Activated CD4-positive, alpha-beta memory T cell treated with anti-CD3 and anti-CD28 coated beads for 36 hours (primary cell): Measurements from ENCODE around the gene SPINK14. TPM values are rescaled to one million over a fixed set of nuclear protein-coding genes. Genes with fewer than 3 reads are reported as not detected.

Experiments
- CTCF ChIA-PET: fragments of 350-600 bp; sonication (Branson Sonifier 250); formaldehyde crosslinking; loops from one replicate; lab custom pipeline; 2021; ENCODE audit warnings: antibody characterized with exemption, inconsistent platforms; lab: Charles Lee
- POLR2A ChIA-PET: fragments of 350-600 bp; sonication (Branson Sonifier 250); formaldehyde crosslinking; loops from one replicate; lab custom pipeline; 2021; ENCODE audit warnings: antibody characterized with exemption; lab: Charles Lee
- DNase-seq: peaks from one replicate; pipeline ENCODE4 v3.0.0-alpha.2; 2020
- H3K27ac Mint-ChIP-seq: one replicate; pipeline ENCODE4 v1.8.0; 2021; ENCODE audit warnings: mixed read lengths
- H3K27me3 Mint-ChIP-seq: one replicate; pipeline ENCODE4 v1.8.0; 2021; ENCODE audit warnings: mixed read lengths
- H3K36me3 Mint-ChIP-seq: one replicate; pipeline ENCODE4 v1.8.0; 2021; ENCODE audit warnings: mixed read lengths
- H3K4me1 Mint-ChIP-seq: one replicate; pipeline ENCODE4 v1.8.0; 2021; ENCODE audit warnings: low read depth, mixed read lengths
- H3K4me3 Mint-ChIP-seq: one replicate; pipeline ENCODE4 v1.8.0; 2021; ENCODE audit warnings: mild to moderate bottlenecking, mixed read lengths
- H3K9me3 Mint-ChIP-seq: one replicate; pipeline ENCODE4 v1.8.0; 2021; ENCODE audit warnings: mixed read lengths
- intact Hi-C: fragments of 100-400 bp; cut with micrococcal nuclease; formaldehyde crosslinking; loops from one replicate; pipeline ENCODE4 v1.15.1; 2023
- total RNA-seq, 2 experiments: library from RNA; stranded (reverse); gene quantifications; one replicate each; pipeline ENCODE4 v1.2.3, GENCODE V29; 2021

The SPINK14 gene
- not detected for total RNA-seq

- Mint-ChIP-seq H3K9me3 (no peaks in the 10 kb centered on the region), H3K4me1 (no peaks in the 10 kb centered on the region), H3K27me3 (no peaks in the 10 kb centered on the region), H3K36me3 (no peaks in the 10 kb centered on the region), H3K4me3 (no peak within 1 kb of the TSS), H3K27ac (no peak within 1 kb of the TSS)
- intact Hi-C loops, result no loop called here
- ChIA-PET CTCF (no interaction called here), POLR2A (interaction anchor here (0.7 kb wide), 1 partner anchor 9 kb away, joined by 4 read pairs; no protein-coding TSS in a partner anchor)
- DNase-seq, result no peak
Observed at GRCh38 chr5:148168246-148168645, at the start of gene SPINK14. TSS of gene SPINK14 (plus strand) at chr5:148168546. CDS start at chr5:148169733, 1,187 bp downstream.

GRCh38 chr5:148120317-148120716 lies 48.0 kb upstream of the SPINK14 start:
- ChIA-PET POLR2A (no interaction called here), CTCF (no interaction called here)
- Mint-ChIP-seq H3K27ac (no peak overlapping the region), H3K27me3 (no peaks in the 10 kb centered on the region), H3K9me3 (no peaks in the 10 kb centered on the region), H3K4me3 (no peak overlapping the region), H3K36me3 (no peaks in the 10 kb centered on the region), H3K4me1 (no peaks in the 10 kb centered on the region)
- intact Hi-C loops, result no loop called here
- DNase-seq, result no peak

- H3K27ac Mint-ChIP-seq, result no peak overlapping the region
- no peaks in the 10 kb centered on the region for H3K4me1 Mint-ChIP-seq
- ChIA-PET POLR2A (no interaction called here), CTCF (no interaction called here)
- H3K36me3 Mint-ChIP-seq, result no peaks in the 10 kb centered on the region
- intact Hi-C loops, result no loop called here
- no peak overlapping the region for H3K4me3 Mint-ChIP-seq
- no peak for DNase-seq
- no peaks in the 10 kb centered on the region for H3K9me3 Mint-ChIP-seq
- no peaks in the 10 kb centered on the region for H3K27me3 Mint-ChIP-seq
Observed at GRCh38 chr5:148125641-148126040, 42.7 kb upstream of the SPINK14 start.

- no peak overlapping the region for H3K4me3 Mint-ChIP-seq
- intact Hi-C loops, result no loop called here
- H3K4me1 Mint-ChIP-seq, result no peaks in the 10 kb centered on the region
- peaks cover 9% of the 10 kb centered on the region for H3K27me3 Mint-ChIP-seq
- CTCF ChIA-PET, result no interaction called here
- no peak for DNase-seq
- POLR2A ChIA-PET, result no interaction called here
- no peak overlapping the region for H3K27ac Mint-ChIP-seq
- no peaks in the 10 kb centered on the region for H3K9me3 Mint-ChIP-seq
- no peaks in the 10 kb centered on the region for H3K36me3 Mint-ChIP-seq
Observed at GRCh38 chr5:148135091-148136048, 33.0 kb upstream of the SPINK14 start.

GRCh38 chr5:148140846-148141245 lies 27.5 kb upstream of the SPINK14 start:
- ChIA-PET POLR2A (no interaction called here), CTCF (no interaction called here)
- DNase-seq, result no peak
- Mint-ChIP-seq H3K27ac (no peak overlapping the region), H3K36me3 (no peaks in the 10 kb centered on the region), H3K27me3 (peaks cover 9% of the 10 kb centered on the region), H3K9me3 (no peaks in the 10 kb centered on the region), H3K4me1 (no peaks in the 10 kb centered on the region), H3K4me3 (no peak overlapping the region)
- intact Hi-C loops, result no loop called here

GRCh38 chr5:148141645-148142044 lies 26.7 kb upstream of the SPINK14 start:
- no peaks in the 10 kb centered on the region for H3K4me1 Mint-ChIP-seq
- intact Hi-C loops, result no loop called here
- no peaks in the 10 kb centered on the region for H3K36me3 Mint-ChIP-seq
- H3K27ac Mint-ChIP-seq, result no peak overlapping the region
- no peak overlapping the region for H3K4me3 Mint-ChIP-seq
- DNase-seq, result no peak
- ChIA-PET CTCF (no interaction called here), POLR2A (no interaction called here)
- H3K27me3 Mint-ChIP-seq, result peaks cover 9% of the 10 kb centered on the region
- no peaks in the 10 kb centered on the region for H3K9me3 Mint-ChIP-seq

GRCh38 chr5:148145916-148146315 lies 22.4 kb upstream of the SPINK14 start:
- H3K4me3 Mint-ChIP-seq, result no peak overlapping the region
- H3K27ac Mint-ChIP-seq, result no peak overlapping the region
- POLR2A ChIA-PET, result interaction anchor here (0.6 kb wide), 2 partner anchors 224 to 333 kb away, joined by 3 read pairs; no protein-coding TSS in a partner anchor
- no peaks in the 10 kb centered on the region for H3K9me3 Mint-ChIP-seq
- CTCF ChIA-PET, result interaction anchor here (0.7 kb wide), 1 partner anchor 9 kb away, joined by 3 read pairs; no protein-coding TSS in a partner anchor
- H3K27me3 Mint-ChIP-seq, result peaks cover 2% of the 10 kb centered on the region
- H3K4me1 Mint-ChIP-seq, result no peaks in the 10 kb centered on the region
- intact Hi-C loops, result no loop called here
- no peaks in the 10 kb centered on the region for H3K36me3 Mint-ChIP-seq
- DNase-seq, result no peak

- no peaks in the 10 kb centered on the region for H3K9me3 Mint-ChIP-seq
- no peak for DNase-seq
- intact Hi-C loops, result no loop called here
- ChIA-PET POLR2A (interaction anchor here (0.6 kb wide), 1 partner anchor 333 kb away, joined by 3 read pairs; no protein-coding TSS in a partner anchor), CTCF (interaction anchor here (0.7 kb wide), 1 partner anchor 9 kb away, joined by 3 read pairs; no protein-coding TSS in a partner anchor)
- no peaks in the 10 kb centered on the region for H3K36me3 Mint-ChIP-seq
- peaks cover 2% of the 10 kb centered on the region for H3K27me3 Mint-ChIP-seq
- no peak overlapping the region for H3K27ac Mint-ChIP-seq
- no peaks in the 10 kb centered on the region for H3K4me1 Mint-ChIP-seq
- no peak overlapping the region for H3K4me3 Mint-ChIP-seq
Observed at GRCh38 chr5:148146487-148146886, 21.9 kb upstream of the SPINK14 start.

GRCh38 chr5:148147415-148147814 lies 20.9 kb upstream of the SPINK14 start:
- no peak overlapping the region for H3K4me3 Mint-ChIP-seq
- ChIA-PET CTCF (no interaction called here), POLR2A (no interaction called here)
- no peaks in the 10 kb centered on the region for H3K9me3 Mint-ChIP-seq
- H3K27ac Mint-ChIP-seq, result no peak overlapping the region
- intact Hi-C loops, result no loop called here
- no peaks in the 10 kb centered on the region for H3K36me3 Mint-ChIP-seq
- peaks cover 2% of the 10 kb centered on the region for H3K27me3 Mint-ChIP-seq
- H3K4me1 Mint-ChIP-seq, result no peaks in the 10 kb centered on the region
- DNase-seq, result no peak

- Mint-ChIP-seq H3K9me3 (peaks cover 2% of the 10 kb centered on the region), H3K27ac (no peak overlapping the region), H3K36me3 (no peaks in the 10 kb centered on the region), H3K4me3 (no peak overlapping the region), H3K27me3 (peaks cover 3% of the 10 kb centered on the region), H3K4me1 (no peaks in the 10 kb centered on the region)
- ChIA-PET CTCF (no interaction called here), POLR2A (no interaction called here)
- intact Hi-C loops, result no loop called here
- DNase-seq, result no peak
Observed at GRCh38 chr5:148151872-148152271, 16.5 kb upstream of the SPINK14 start.

- H3K4me3 Mint-ChIP-seq, result no peak overlapping the region
- no peak for DNase-seq
- no peaks in the 10 kb centered on the region for H3K36me3 Mint-ChIP-seq
- intact Hi-C loops, result no loop called here
- CTCF ChIA-PET, result no interaction called here
- no peaks in the 10 kb centered on the region for H3K4me1 Mint-ChIP-seq
- H3K9me3 Mint-ChIP-seq, result peaks cover 2% of the 10 kb centered on the region
- POLR2A ChIA-PET, result no interaction called here
- H3K27me3 Mint-ChIP-seq, result peaks cover 3% of the 10 kb centered on the region
- H3K27ac Mint-ChIP-seq, result no peak overlapping the region
Observed at GRCh38 chr5:148152781-148153180, 15.6 kb upstream of the SPINK14 start.

GRCh38 chr5:148156609-148157008 lies 11.7 kb upstream of the SPINK14 start:
- CTCF ChIA-PET, result no interaction called here
- Mint-ChIP-seq H3K36me3 (no peaks in the 10 kb centered on the region), H3K4me1 (no peaks in the 10 kb centered on the region), H3K4me3 (no peak overlapping the region), H3K27ac (no peak overlapping the region), H3K27me3 (peaks cover 2% of the 10 kb centered on the region), H3K9me3 (peaks cover 2% of the 10 kb centered on the region)
- intact Hi-C loops, result no loop called here
- POLR2A ChIA-PET, result no interaction called here
- DNase-seq, result no peak
